Lung (tissue), 12 donors: ENCODE measurements around the gene PARVB. TPM values are rescaled to one million over a fixed set of nuclear protein-coding genes. Genes with fewer than 3 reads are reported as not detected.

Source experiments
- ATAC-seq: fragments of 200-7000 bp; cut with Tn5 transposase; one replicate; pipeline ENCODE4 v1.9.1; 2020; ENCODE audit warnings: moderate number of reproducible peaks; ENCODE audit not compliant: insufficient read depth, low FRiP score
- DNase-seq, 3 donors: peaks; one replicate each; pipeline ENCODE4 v3.0.0-alpha.2; 2013 to 2017
- H3K27ac ChIP-seq, 2 donors: one replicate each; pipeline ENCODE4 v1.5.1; 2013; ENCODE audit warnings: mild to moderate bottlenecking in 2 of 2, moderate library complexity in 2 of 2, control low read depth in 1 of 2, inconsistent platforms in 1 of 2, low read depth in 1 of 2, low read length in 1 of 2
- H3K27me3 ChIP-seq, 3 donors: one replicate each; pipeline ENCODE4 v1.5.1; 2013; ENCODE audit warnings: low read length in 2 of 3; ENCODE audit not compliant: control insufficient read depth in 3 of 3, insufficient read depth in 3 of 3
- H3K36me3 ChIP-seq, 4 donors: one replicate each; pipeline ENCODE4 v1.5.1; 2013; ENCODE audit warnings: low read length in 4 of 4, mild to moderate bottlenecking in 1 of 4, moderate library complexity in 1 of 4; ENCODE audit not compliant: control insufficient read depth in 4 of 4, insufficient read depth in 4 of 4
- H3K4me1 ChIP-seq, 5 donors: one replicate each; pipeline ENCODE4 v1.5.1; 2013; ENCODE audit warnings: low read length in 5 of 5, mild to moderate bottlenecking in 2 of 5, moderate library complexity in 1 of 5; ENCODE audit not compliant: control insufficient read depth in 5 of 5, insufficient read depth in 5 of 5
- H3K4me3 ChIP-seq: one replicate; pipeline ENCODE4 v1.5.1; 2013; ENCODE audit warnings: mild to moderate bottlenecking, control low read depth, moderate library complexity
- H3K9ac ChIP-seq, 2 donors: one replicate each; pipeline ENCODE4 v1.5.1; 2013; ENCODE audit warnings: low read length in 2 of 2, control low read depth in 1 of 2; ENCODE audit not compliant: insufficient read depth in 1 of 2
- H3K9me3 ChIP-seq, 4 donors: one replicate each; pipeline ENCODE4 v1.5.1; 2013; ENCODE audit warnings: low read length in 3 of 4, mild to moderate bottlenecking in 1 of 4, moderate library complexity in 1 of 4; ENCODE audit not compliant: control insufficient read depth in 4 of 4, insufficient read depth in 3 of 4
- WGBS, 2 donors: extraction: QIAGEN DNeasy Blood & Tissue Kit; methylation state at CpG; one replicate each; pipeline ENCODE4 v1.1.7; 2013; 5-methylcytosine and 5-hydroxymethylcytosine counted together
- polyA plus RNA-seq, 2 donors: library from polyadenylated mRNA; stranded (reverse); fragments of 200-250 nt; gene quantifications; one replicate each; pipeline ENCODE4 v1.2.1, GENCODE V29; 2013
- total RNA-seq, 2 donors: library from RNA; depleted of rRNA in 1 of 2; stranded (reverse); fragments of >200 nt in 1 of 2; gene quantifications; one replicate each; pipeline ENCODE4 v1.2.1, GENCODE V29; 2014 to 2021
- TF ChIP-seq, protein P1 (sequence below): IDR thresholded peaks from 2 replicates; pipeline ENCODE4 v1.5.1; 2012; ENCODE audit warnings: mild to moderate bottlenecking; ENCODE audit errors: control extremely low read depth, extremely low read depth
- donor health status: control.
- donor health status: control.
- donor health status: Bipolar disorder and iron deficiency.
- donor health status: healthy.
- donor health status: DM: yes; HTN: yes; CAD: no.

PARVB gene
- total and polyA plus RNA-seq, 4 donors, result 16.9 to 64.2 (median 49.7) TPM

DNA sequence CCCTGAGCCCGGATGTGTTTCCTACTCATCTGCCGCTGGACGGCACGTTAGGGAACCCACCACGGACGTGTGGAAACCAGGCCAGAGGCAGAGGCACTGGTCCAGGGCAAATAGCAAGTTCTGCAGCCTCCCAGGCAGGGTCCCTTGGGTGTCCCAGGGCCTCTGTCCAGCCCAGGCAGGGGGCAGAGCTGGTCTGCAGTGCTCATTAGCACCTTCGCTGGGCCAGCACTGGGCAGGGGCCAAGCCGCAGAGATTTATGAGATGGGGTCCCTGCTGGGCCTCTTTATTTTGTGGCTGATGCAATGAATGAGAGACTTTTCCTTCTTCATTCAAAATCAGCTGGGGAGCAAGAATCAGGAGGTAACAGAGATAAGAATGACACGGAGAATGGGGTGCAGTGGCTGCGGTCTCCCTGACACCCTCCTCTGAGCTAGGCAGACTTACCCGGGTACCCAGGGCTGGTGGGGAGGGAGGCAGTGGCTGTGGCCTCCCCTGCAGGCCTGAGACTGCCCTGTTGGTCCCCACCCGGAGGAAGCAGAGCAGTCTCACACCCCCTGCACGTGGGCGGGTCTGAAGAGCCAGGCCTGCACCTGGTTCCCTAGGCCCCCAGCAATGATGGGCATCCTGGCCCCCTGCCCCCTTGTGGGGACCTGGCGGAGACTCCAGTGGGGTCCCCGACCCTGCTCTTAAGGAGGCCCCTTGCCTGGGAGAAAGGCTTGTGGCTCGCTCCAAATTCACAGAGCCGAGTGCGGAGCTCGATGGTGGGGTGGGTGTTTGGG is 142.6 kb downstream of the PARVB start:
- Histone ChIP-seq H3K4me3 (no peak overlapping the region), H3K27ac (no peak overlapping the region), H3K9me3 (no peaks in the 10 kb centered on the region), H3K27me3 (no peaks in the 10 kb centered on the region), H3K36me3 (peaks cover 0 to 40% (median 2%) of the 10 kb centered on the region in 4 donors), H3K9ac (no peak overlapping the region), H3K4me1 (peaks cover 0 to 8% (median 0%) of the 10 kb centered on the region in 5 donors)
- DNase-seq (no peak), ATAC-seq (no peak)
- WGBS, 2 donors, result 93 to 95% methylated on average over 20 of the region's 20 CpGs
- TF ChIP-seq, protein P1, sequence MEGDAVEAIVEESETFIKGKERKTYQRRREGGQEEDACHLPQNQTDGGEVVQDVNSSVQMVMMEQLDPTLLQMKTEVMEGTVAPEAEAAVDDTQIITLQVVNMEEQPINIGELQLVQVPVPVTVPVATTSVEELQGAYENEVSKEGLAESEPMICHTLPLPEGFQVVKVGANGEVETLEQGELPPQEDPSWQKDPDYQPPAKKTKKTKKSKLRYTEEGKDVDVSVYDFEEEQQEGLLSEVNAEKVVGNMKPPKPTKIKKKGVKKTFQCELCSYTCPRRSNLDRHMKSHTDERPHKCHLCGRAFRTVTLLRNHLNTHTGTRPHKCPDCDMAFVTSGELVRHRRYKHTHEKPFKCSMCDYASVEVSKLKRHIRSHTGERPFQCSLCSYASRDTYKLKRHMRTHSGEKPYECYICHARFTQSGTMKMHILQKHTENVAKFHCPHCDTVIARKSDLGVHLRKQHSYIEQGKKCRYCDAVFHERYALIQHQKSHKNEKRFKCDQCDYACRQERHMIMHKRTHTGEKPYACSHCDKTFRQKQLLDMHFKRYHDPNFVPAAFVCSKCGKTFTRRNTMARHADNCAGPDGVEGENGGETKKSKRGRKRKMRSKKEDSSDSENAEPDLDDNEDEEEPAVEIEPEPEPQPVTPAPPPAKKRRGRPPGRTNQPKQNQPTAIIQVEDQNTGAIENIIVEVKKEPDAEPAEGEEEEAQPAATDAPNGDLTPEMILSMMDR, result no peak

DNA sequence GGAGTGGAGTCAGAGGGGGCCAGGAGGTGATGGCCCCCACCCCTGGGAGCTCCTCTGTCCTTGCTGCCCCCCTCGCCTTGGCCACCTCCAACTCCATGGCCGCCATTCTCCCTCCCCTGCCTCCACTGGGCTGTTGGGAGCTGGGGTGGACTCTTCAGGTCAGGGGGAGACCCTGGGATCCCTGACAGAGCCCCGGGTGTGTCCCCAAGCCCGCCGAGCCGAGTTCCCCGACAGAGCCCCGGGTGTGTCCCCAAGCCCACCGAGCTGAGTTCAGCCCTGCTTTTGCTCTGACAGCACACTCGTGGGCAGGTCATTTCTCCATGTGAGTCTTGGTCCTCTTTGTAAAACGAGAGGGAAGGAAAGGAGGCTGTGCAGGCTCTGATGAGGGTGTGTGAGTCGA is 143.4 kb downstream of the PARVB start:
- Histone ChIP-seq H3K4me1 (peaks cover 0 to 8% (median 0%) of the 10 kb centered on the region in 5 donors), H3K36me3 (peaks cover 0 to 38% (median 2%) of the 10 kb centered on the region in 4 donors), H3K27me3 (no peaks in the 10 kb centered on the region), H3K4me3 (no peak overlapping the region), H3K9ac (no peak overlapping the region), H3K9me3 (no peaks in the 10 kb centered on the region), H3K27ac (no peak overlapping the region)
- TF ChIP-seq, protein P1, result no peak
- no peak for DNase-seq
- WGBS, 2 donors, result 73 to 85% methylated on average over 11 to 12 of the region's 12 CpGs
- ATAC-seq, result no peak

DNA sequence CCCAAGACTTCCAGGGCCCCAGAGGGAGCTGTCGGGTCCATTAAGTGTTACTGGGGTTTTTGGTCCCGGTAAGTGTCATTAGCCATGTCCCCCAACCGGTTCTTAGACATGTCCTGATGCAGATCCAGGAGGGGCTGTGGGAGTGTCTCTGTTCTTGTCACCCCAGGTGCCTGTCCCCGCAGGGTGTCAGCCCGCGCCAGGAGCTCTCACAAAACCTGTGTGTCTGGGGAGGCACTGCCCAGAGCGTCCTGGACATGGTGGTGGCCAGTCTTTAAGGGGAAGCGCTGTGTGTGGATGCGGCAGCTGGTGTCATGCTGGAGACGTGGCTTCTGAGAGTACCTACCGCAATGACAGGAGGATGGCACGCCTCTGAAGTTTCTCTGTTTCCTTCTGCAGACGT is 144.1 kb downstream of the PARVB start:
- H3K36me3 ChIP-seq, result peaks cover 0 to 40% (median 2%) of the 10 kb centered on the region in 4 donors
- H3K4me1 ChIP-seq, result peaks cover 0 to 8% (median 0%) of the 10 kb centered on the region in 5 donors
- H3K27me3 ChIP-seq, result no peaks in the 10 kb centered on the region
- ATAC-seq (no peak), DNase-seq (no peak)
- 87 to 89% methylated on average over 13 of the region's 13 CpGs for WGBS, 2 donors
- H3K9me3 ChIP-seq, result no peaks in the 10 kb centered on the region
- TF ChIP-seq, protein P1, result no peak
- no peak overlapping the region for H3K27ac ChIP-seq
- no peak overlapping the region for H3K4me3 ChIP-seq
- H3K9ac ChIP-seq, result no peak overlapping the region
